ENCODE measurements around the gene RNF220.
A peak's percentile ranks its signal among the peaks of the same experiment; 100 is the strongest.

Gene RNF220

DNA sequence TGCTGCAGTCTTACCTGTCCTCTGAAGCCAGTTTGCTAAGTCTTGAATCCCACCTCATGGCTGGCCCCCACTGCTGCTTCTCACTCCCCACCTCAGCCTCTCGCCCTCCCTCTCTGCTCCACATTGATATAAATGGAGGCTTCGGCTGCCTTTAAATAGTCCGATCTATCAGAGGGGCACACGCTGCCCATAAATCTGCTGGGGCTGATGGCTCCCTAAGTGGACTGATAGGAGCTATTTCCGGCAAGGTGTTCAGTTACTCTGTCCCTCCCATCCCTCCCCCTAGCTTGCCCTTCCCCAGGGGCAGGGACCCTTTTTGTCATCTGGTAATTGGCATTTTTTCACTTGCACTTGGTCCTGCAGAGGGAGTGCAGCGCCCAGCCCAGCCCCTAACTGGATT is 160.8 kb downstream of the RNF220 start:
- no peak for DNase-seq (ENCODE audit: low read depth in 2 of 2)
- H3K4me3 ChIP-seq (replicated peaks in 1 of 2; ENCODE audit: low read depth in 2 of 2, low read length in 2 of 2), result no peak overlapping the region

DNA sequence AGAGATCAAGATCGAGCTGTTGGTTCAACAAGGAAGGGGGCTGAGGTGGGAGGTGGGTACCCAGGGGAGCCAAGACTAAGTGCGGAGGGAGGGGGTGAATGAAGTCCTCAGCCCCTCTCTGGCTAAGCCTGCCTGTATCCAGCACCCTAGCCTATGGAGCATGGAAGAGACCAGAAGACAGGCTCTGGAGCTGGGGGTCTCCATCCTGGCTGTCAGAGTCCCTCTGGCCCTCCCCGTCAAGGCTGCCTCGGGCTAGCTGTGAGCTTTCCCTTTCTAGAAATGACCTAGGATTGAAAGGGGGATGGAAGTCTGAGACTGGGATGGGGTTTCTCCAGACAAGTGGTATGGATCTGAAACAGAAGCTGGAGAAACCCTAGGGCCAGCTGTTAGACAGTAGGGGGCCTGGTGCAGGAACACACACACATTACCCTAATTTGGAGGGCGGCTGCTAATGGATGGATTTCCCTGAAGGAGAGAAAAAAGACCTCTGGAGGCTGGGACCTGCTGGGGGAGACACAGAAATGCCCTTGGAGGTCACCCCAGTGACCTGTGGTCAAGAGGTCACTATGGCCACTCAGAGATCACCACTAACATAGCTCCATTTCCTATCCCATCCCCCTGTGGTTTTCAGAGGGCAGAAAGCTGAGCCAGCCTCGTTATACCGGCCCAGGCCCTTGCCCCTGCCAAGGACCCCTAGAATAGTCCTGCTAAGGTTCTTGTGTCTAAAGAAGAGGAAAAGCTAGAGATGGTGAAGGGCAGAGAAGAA is 161.4 kb downstream of the RNF220 start:
- H3K4me3 ChIP-seq (replicated peaks in 1 of 2; ENCODE audit: low read depth in 2 of 2, low read length in 2 of 2), result no peak overlapping the region
- no peak for DNase-seq (ENCODE audit: low read depth in 2 of 2)
- TF ChIP-seq, protein P1, sequence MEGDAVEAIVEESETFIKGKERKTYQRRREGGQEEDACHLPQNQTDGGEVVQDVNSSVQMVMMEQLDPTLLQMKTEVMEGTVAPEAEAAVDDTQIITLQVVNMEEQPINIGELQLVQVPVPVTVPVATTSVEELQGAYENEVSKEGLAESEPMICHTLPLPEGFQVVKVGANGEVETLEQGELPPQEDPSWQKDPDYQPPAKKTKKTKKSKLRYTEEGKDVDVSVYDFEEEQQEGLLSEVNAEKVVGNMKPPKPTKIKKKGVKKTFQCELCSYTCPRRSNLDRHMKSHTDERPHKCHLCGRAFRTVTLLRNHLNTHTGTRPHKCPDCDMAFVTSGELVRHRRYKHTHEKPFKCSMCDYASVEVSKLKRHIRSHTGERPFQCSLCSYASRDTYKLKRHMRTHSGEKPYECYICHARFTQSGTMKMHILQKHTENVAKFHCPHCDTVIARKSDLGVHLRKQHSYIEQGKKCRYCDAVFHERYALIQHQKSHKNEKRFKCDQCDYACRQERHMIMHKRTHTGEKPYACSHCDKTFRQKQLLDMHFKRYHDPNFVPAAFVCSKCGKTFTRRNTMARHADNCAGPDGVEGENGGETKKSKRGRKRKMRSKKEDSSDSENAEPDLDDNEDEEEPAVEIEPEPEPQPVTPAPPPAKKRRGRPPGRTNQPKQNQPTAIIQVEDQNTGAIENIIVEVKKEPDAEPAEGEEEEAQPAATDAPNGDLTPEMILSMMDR (IDR thresholded peaks at IDR 0.05; ENCODE audit: low read depth, low read length), result no peak

More for the DNA sequence above, 160.8 kb downstream of the RNF220 start:
- TF ChIP-seq, protein P1 (IDR thresholded peaks at IDR 0.05; ENCODE audit: low read depth, low read length), result no peak

DNA sequence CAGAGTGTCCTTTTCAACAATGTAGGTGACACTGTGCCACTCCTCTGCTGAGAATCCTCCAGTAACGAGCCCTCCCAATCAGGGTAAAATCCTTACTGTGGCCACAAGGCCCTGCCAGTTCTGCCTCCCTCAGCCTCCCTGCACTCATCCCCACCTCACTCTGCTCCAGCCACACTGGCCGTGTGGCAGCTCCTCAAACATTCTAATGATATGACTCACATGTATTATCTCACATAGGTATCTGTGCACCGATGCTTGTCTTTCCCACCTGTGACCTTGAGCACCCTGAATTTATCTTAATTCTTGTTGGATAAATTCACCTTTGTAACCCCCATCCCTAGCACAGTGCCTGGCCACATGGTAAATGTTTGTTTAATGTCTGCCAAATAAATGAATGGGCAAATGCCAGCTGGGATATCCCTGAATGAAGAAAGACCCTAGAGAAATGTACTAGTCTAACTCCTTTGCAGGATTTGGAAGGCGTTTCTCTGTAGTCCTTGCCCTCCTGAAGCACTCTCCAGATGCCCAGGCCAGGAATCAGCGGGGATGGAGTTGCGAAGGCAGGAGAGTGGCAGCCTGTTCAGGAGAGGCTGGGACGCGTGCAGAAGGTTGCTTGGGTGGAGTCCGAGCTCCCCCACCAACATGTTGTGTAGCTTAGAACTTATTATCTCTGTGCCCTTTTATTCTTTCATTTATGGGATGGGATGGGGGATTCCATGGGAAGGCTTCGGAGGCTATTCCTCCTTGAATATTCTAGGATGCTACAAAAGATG is 163.3 kb downstream of the RNF220 start:
- TF ChIP-seq, protein P1 (IDR thresholded peaks at IDR 0.05; ENCODE audit: low read depth, low read length), result no peak
- H3K4me3 ChIP-seq (replicated peaks in 1 of 2; ENCODE audit: low read depth in 2 of 2, low read length in 2 of 2), result no peak overlapping the region
- DNase-seq (ENCODE audit: low read depth in 2 of 2), result no peak

DNA sequence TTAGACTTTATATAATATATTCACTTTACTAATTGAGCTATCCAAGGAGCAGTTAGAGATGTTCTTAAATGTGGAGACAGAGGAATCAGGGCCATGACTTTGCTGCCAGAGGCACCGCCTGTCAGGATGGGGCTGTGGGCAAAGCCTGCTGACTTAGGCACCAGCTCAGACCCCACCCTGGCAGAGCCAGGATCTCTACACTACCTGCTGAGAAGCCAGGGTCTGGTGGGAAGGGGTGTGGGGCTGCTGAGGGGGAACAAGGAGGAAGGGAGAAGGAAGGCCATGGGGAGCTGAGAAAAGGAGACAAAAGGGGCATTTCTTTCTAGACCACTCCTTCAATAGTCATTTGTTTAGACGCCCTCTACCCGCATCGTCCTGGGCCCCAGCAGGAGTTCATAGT is 164.4 kb downstream of the RNF220 start:
- no peak overlapping the region for H3K4me3 ChIP-seq (replicated peaks in 1 of 2; ENCODE audit: low read depth in 2 of 2, low read length in 2 of 2)
- no peak for DNase-seq (ENCODE audit: low read depth in 2 of 2)
- TF ChIP-seq, protein P1 (IDR thresholded peaks at IDR 0.05; ENCODE audit: low read depth, low read length), result no peak

DNA sequence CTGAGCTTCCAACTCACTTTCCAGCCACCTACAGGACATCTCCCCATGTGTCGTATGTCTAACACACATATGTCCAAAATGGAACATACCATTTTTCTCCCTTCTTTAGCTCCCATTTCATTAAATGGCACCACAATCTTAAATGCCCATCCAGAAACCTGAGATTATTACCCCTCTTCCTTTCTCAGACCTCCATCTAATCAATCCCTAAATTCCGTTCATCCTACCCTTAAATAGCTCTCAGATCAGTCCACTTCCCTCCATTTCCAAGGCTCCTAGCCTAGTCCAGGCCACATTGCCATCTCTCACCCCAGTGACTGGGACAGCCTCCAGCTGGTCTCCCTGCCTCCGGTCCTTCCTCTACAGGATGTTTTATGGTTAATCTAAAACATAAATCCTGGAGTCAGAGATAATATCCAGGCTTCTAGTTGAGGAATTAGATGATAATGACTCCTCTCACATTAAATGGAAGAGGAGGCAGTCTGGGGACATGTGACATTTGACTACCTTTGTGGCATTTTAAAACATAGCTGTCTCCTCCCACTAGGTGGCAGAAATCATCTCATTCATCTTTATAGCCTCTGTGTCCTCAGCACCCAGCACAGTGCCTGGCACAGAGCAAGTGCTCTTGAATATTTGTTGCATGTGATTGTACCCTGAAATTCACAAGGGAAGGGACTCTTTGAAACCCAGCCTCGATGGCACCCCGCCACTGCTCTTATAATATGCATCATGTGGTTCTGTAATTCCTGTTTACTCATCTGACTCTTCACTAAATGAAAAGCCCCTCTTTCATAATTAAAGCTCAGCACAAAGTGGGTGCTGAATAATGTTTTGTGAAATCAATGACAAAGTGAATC is 166.9 kb downstream of the RNF220 start:
- peak in 1 of 2 donors; percentile 24 for DNase-seq (ENCODE audit: low read depth in 2 of 2)
- H3K4me3 ChIP-seq (replicated peaks in 1 of 2; ENCODE audit: low read depth in 2 of 2, low read length in 2 of 2), result no peak overlapping the region
- TF ChIP-seq, protein P1 (IDR thresholded peaks at IDR 0.05; ENCODE audit: low read depth, low read length), result peak; percentile 33

DNA sequence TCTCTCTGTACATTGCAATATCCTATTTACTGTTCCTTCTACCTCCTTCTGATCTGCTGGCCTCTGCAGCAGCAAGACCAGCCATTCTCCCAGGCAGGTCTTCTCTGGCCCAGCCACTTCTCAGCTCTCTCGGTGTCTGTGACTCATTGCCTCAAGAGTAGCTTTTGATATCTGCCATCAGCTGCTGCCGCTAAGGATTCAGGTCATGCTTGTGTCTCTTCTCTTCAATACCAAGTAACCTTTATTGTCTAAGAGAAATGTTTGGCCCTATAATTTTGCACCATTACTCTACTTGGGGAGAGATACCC is 167.5 kb downstream of the RNF220 start:
- H3K4me3 ChIP-seq (replicated peaks in 1 of 2; ENCODE audit: low read depth in 2 of 2, low read length in 2 of 2), result no peak overlapping the region
- DNase-seq (ENCODE audit: low read depth in 2 of 2), result no peak
- TF ChIP-seq, protein P1 (IDR thresholded peaks at IDR 0.05; ENCODE audit: low read depth, low read length), result no peak

All from cardiac fibroblast (primary cell).